ENCODE measurements around the gene RPL37.
"Not testable (repeated sequence)": the region's sequence is repeated elsewhere in the genome, so short reads cannot be mapped to it uniquely, and the experiment has no call there.

Gene RPL37

GRCh38 chr5:40834849-40835787, at the start of gene RPL37:
RPL37 (minus strand) TSS chr5:40835222; CDS start chr5:40835185, 37 bp downstream.
- peak within 1 kb of the TSS; percentile 64 to 89 (median 73) for H3K4me3 ChIP-seq

GRCh38 chr5:40883051-40883450, 48.0 kb upstream of the RPL37 start:
- H3K27ac ChIP-seq, H3K4me3 ChIP-seq: not testable (repeated sequence)

More at GRCh38 chr5:40834849-40835787, at the start of gene RPL37:
- H3K27ac ChIP-seq, result peak within 1 kb of the TSS; percentile 89 to 98 (median 95)

GRCh38 chr5:40882291-40882690, 47.3 kb upstream of the RPL37 start:
- H3K27ac ChIP-seq, result no peak overlapping the region
- no peak overlapping the region for H3K4me3 ChIP-seq

DNA sequence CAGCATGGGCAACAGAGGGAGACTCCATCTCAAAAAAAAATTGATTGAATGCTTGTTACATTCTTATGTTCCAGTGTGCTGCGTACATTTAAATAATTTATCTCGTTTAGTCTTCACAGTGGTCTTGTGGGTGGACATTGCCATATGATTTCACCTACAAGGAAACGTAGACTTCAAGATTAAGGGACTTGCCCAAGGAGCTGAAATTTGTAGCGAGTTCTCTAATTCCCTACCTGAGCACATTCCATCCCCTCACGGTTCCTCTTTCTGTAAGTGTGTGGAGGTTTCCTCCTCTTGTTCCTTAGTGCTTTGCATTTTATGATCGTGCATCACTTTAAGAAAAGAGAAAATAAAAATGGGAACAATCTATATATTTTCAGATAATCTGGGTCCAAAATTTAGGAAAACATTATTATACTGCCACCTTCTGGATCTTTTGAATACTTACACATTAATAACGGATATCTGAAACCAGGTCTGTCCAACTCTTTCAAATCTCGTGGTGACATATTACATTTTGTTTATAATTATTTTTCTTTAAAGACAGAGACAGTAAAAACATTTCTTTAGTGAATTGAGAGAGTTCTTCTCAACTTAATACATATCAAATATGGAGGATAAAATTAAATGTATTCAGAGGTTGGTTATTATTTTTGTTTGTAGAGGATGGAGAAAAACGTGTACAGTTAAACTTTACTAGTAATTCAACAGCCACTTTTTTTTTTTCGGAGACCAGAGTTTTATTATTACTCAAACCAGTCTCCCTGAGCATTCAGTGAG, 44.3 kb upstream of the RPL37 start:
- Histone ChIP-seq H3K27ac (no peak overlapping the region), H3K4me3 (no peak overlapping the region)

DNA sequence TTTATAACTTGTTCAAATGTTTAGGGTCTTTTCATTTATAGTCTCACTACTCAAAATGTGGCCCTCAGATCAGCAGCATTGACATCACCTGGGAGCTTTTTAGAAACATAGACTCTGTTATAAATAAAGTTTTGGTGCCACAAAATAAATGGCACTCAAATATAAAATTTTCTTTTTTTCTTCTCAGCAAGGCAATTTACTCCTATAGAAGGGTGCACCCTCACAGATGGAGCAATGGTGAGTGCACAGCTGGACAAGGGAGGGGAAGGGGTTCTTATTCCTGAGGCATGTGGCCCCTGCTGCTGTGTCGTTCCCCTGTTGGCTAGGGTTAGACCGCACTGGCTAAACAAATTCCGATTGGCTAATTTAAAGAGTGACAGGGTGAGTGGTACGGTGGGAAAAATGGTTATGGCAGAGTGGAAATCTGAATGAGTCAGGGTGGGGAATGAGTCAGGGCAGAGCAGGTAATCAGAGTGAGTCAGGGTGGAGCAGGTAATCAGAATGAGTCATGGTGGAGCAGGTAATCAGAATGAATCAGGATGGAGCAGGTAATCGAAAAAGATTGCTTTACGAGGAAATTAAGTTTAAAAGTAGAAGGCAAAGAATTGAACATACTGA, 42.5 kb upstream of the RPL37 start:
- no peak overlapping the region for H3K27ac ChIP-seq
- H3K4me3 ChIP-seq, result no peak overlapping the region

GRCh38 chr5:40875958-40876357, 40.9 kb upstream of the RPL37 start:
- Histone ChIP-seq H3K27ac (no peak overlapping the region), H3K4me3 (no peak overlapping the region)

- no peak overlapping the region for H3K4me3 ChIP-seq
Measured at GRCh38 chr5:40873286-40873880, 38.4 kb upstream of the RPL37 start.

GRCh38 chr5:40872253-40872652, 37.2 kb upstream of the RPL37 start:
- H3K27ac ChIP-seq, H3K4me3 ChIP-seq: not testable (repeated sequence)

More at GRCh38 chr5:40873286-40873880, 38.4 kb upstream of the RPL37 start:
- no peak overlapping the region for H3K27ac ChIP-seq

- Histone ChIP-seq H3K4me3 (no peak overlapping the region), H3K27ac (no peak overlapping the region)
Measured at GRCh38 chr5:40871177-40871576, 36.2 kb upstream of the RPL37 start.

DNA sequence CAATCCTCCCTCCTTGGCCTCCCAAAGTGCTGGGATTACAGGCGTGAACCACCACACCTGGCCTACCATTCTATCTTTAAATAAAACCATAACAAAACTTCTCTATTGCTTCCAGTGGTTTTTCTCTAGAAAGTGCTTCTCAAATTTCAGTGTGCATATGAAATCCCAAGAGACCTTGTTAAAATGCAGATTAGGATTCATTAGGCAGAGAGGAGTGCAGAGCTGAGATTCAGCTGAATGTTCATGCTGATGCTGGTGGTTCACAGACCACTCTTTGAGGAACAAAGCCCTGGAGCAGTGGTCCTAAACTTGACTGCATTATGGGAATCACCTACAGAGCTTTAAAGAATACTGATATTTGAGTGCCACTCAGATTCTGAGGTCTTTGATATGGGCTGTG, 34.4 kb upstream of the RPL37 start:
- no peak overlapping the region for H3K4me3 ChIP-seq
- no peak overlapping the region for H3K27ac ChIP-seq

GRCh38 chr5:40866844-40867243, 31.8 kb upstream of the RPL37 start:
- H3K27ac ChIP-seq, result no peak overlapping the region

DNA sequence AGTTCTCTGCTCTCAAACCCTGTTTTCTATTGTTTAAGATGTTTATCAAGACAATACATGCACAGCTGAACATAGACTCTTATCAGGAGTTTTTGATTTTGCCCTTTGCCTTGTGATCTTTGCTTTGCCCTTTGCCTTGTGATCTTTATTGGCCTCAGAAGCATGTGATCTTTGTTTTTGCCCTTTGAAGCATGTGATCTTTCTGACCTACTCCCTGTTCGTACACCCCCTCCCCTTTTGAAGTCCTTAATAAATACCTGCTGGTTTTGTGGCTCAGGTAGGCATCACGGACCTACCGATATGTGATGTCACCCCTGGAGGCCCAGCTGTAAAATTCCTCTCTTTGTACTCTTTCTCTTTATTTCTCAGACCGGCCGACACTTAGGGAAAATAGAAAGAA, 30.0 kb upstream of the RPL37 start:
- H3K4me3 ChIP-seq, H3K27ac ChIP-seq: not testable (repeated sequence)

More at GRCh38 chr5:40866844-40867243, 31.8 kb upstream of the RPL37 start:
- H3K4me3 ChIP-seq, result no peak overlapping the region

DNA sequence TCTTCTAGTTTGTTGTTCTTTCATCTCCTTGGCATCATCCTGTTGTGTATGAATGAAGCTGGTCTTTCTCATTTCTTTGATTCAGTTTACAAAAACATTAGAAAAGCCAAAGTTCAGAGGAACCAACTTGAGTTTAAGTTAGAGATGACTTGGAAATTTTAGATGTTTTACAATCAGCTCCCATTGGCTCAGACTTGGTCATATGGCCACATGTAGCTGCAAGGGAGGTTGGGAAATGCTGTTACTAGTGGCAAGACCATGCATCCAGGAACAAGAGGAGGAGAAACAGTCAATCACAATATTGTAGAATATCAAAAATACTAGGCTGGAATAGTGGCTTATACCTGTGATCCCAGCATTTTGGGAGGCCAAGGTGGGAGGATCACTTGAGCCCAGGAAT, 25.7 kb upstream of the RPL37 start:
- H3K4me3 ChIP-seq, result no peak overlapping the region

GRCh38 chr5:40853632-40854192, 18.7 kb upstream of the RPL37 start:
- H3K4me3 ChIP-seq, result no peak overlapping the region
- no peak overlapping the region for H3K27ac ChIP-seq

More for the DNA sequence above, 25.7 kb upstream of the RPL37 start:
- no peak overlapping the region for H3K27ac ChIP-seq

DNA sequence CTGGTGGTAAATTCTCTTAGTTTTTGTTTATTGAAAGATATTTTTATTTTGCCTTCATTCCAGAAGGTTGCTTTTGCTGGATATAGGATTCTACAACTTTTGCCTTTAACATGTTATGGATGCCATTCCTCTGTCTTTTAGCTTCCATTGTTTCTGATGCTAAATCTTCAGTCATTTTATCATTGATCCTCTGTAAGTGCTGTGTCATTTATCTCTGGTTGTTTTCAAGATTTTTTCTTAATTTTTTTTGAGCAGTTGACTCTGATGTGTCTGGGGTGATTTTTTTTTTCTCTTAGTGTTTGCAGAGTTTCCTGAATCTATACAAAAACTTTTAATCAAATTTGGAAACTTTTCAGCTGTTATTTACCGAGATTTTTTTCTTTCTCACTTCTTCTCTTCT, 12.5 kb upstream of the RPL37 start:
- no peak overlapping the region for H3K27ac ChIP-seq
- H3K4me3 ChIP-seq, result no peak overlapping the region

GRCh38 chr5:40846371-40846770, 11.3 kb upstream of the RPL37 start:
- Histone ChIP-seq H3K4me3 (no peak overlapping the region), H3K27ac (no peak overlapping the region)

DNA sequence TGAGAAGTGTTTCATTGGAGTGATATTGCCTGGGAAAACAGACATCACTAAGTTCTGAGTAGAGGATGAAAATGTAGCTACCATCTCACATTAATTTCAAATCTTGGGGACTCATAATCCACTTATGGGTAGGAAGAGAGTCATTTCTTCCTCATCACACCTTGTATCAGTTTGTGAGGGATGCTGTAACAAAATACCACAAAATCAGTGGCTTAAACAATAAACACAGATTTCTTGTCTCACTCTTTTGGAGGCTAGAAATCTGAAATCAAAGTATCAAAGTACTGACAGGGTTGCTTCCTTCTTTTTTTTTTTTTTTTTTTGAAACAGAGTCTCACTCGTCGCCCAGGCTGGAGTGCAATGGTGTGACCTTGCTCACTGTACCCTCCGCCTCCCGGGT, 9.5 kb upstream of the RPL37 start:
- Histone ChIP-seq H3K4me3 (no peak overlapping the region), H3K27ac (no peak overlapping the region)

GRCh38 chr5:40842351-40842750, 7.3 kb upstream of the RPL37 start:
- peak overlapping the region in 6 of 7 experiments; percentile 20 to 42 (median 36) for H3K4me3 ChIP-seq
- H3K27ac ChIP-seq, result peak overlapping the region in 10 of 21 experiments; percentile 10 to 94 (median 85)

DNA sequence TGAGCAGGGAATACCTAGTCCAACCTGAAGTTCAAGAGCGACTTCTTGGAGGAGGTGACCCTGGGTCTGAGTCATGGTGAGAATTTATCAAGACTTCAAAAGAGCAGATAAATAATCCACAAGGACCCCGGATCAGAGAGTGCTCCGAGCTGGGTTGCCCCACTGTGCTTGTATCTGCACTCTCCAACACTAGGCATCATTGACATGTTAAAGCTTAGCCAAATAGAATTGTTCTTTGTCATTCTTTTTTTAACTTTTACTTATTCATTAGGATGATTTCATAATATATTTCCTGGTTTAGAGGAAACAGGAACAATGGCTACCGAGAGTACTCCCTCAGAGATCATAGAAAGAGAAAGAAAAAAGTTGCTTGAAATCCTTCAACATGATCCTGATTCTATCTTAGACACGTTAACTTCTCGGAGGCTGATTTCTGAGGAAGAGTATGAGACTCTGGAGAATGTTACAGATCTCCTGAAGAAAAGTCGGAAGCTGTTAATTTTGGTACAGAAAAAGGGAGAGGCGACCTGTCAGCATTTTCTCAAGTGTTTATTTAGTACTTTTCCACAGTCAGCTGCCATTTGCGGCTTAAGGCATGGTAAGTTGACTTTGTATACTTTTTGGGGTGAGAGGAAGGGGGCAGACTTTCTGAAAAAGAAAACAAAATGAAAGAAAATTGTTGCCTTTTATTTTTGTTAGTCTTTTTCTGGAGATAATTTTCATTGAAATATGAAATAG, 6.2 kb upstream of the RPL37 start, which contains the start of gene CARD6:
Gene CARD6, plus strand, starts transcription at position 300 of the 738 bp plus-strand sequence. Its CDS starts 16 bp downstream, at position 316.
- H3K4me3 ChIP-seq, result peak within 1 kb of the TSS; percentile 14 to 42 (median 35)
- H3K27ac ChIP-seq, result peak within 1 kb of the TSS in 20 of 21 experiments; percentile 43 to 94 (median 79)

All from skin epidermis (tissue), 12 donors.